8988T (cell line): ENCODE results near the gene NKX2-4.
"Not testable (repeated sequence)": the region's sequence is repeated elsewhere in the genome, so short reads cannot be mapped to it uniquely, and the experiment has no call there.

Source experiments
- DNase-seq: peaks from one replicate; pipeline ENCODE4 v3.0.0; 2011

Gene NKX2-4

GRCh38 chr20:21393816-21394519 is 3.4 kb downstream of the NKX2-4 start:
- no peak for DNase-seq

- DNase-seq, result no peak
Measured at GRCh38 chr20:21393166-21393565, 4.2 kb downstream of the NKX2-4 start.

GRCh38 chr20:21391972-21392352 is 5.4 kb downstream of the NKX2-4 start:
- DNase-seq, result no peak

GRCh38 chr20:21391185-21391971 is 5.9 kb downstream of the NKX2-4 start:
- no peak for DNase-seq

- no peak for DNase-seq
Measured at GRCh38 chr20:21390768-21391167, 6.6 kb downstream of the NKX2-4 start.

GRCh38 chr20:21389368-21389767 is 8.0 kb downstream of the NKX2-4 start:
- no peak for DNase-seq

- no peak for DNase-seq
Measured at GRCh38 chr20:21388566-21388965, 8.8 kb downstream of the NKX2-4 start.

- DNase-seq, result no peak
Measured at GRCh38 chr20:21387528-21387927, 9.8 kb downstream of the NKX2-4 start.

GRCh38 chr20:21386111-21386510 is 11.2 kb downstream of the NKX2-4 start:
- DNase-seq, result no peak

GRCh38 chr20:21384308-21384892 is 12.9 kb downstream of the NKX2-4 start:
- no peak for DNase-seq

- DNase-seq, result no peak
Measured at GRCh38 chr20:21381619-21382018, 15.7 kb downstream of the NKX2-4 start.

GRCh38 chr20:21380711-21381110 is 16.6 kb downstream of the NKX2-4 start:
- DNase-seq, result no peak

GRCh38 chr20:21378259-21378658 is 19.1 kb downstream of the NKX2-4 start:
- no peak for DNase-seq

GRCh38 chr20:21377701-21378100 is 19.6 kb downstream of the NKX2-4 start:
- DNase-seq, result no peak

- no peak for DNase-seq
Measured at GRCh38 chr20:21376626-21377025, 20.7 kb downstream of the NKX2-4 start.

- DNase-seq, result no peak
Measured at GRCh38 chr20:21373436-21373835, 23.9 kb downstream of the NKX2-4 start.

- no peak for DNase-seq
Measured at GRCh38 chr20:21372016-21372415, 25.3 kb downstream of the NKX2-4 start.

GRCh38 chr20:21371193-21371592 is 26.1 kb downstream of the NKX2-4 start:
- no peak for DNase-seq

GRCh38 chr20:21368791-21369190 is 28.5 kb downstream of the NKX2-4 start:
- DNase-seq, result no peak

GRCh38 chr20:21366273-21366672 is 31.1 kb downstream of the NKX2-4 start:
- DNase-seq, result not testable (repeated sequence)

GRCh38 chr20:21365771-21366170 is 31.6 kb downstream of the NKX2-4 start:
- no peak for DNase-seq

- DNase-seq, result no peak
Measured at GRCh38 chr20:21364413-21364812, 32.9 kb downstream of the NKX2-4 start.

GRCh38 chr20:21361266-21361665 is 36.1 kb downstream of the NKX2-4 start:
- no peak for DNase-seq

GRCh38 chr20:21360705-21361104 is 36.6 kb downstream of the NKX2-4 start:
- DNase-seq, result no peak
